GM19452 (cell line): Measurements from ENCODE around the gene SPATA17.
"Not testable (repeated sequence)": the region's sequence is repeated elsewhere in the genome, so short reads cannot be mapped to it uniquely, and the experiment has no call there.

Experiments
- ATAC-seq: cut with Tn5 transposase; IDR thresholded peaks from one replicate; pipeline ENCODE4 v1.9.1; 2021; ENCODE audit not compliant: unreplicated experiment

Gene SPATA17

DNA sequence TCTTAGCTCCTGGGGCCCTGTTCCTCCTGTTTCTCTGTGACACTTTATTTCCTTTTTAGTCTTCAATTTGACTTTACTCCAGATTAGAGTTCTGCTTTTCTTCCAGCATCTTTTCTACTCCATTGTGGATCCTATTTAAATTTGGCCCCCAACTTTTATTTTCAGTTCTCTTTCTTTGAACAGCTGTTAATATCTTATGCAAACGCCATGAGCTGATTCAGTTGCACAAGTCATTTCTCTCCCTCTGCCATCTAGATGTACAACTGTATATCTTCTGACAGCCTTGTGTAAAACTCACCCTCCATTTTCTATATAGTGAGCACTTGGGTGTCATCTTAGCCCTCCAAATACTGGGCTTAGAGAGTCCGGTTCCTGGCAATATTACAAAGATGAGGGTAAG, 42.2 kb downstream of the SPATA17 start:
- ATAC-seq = no peak

DNA sequence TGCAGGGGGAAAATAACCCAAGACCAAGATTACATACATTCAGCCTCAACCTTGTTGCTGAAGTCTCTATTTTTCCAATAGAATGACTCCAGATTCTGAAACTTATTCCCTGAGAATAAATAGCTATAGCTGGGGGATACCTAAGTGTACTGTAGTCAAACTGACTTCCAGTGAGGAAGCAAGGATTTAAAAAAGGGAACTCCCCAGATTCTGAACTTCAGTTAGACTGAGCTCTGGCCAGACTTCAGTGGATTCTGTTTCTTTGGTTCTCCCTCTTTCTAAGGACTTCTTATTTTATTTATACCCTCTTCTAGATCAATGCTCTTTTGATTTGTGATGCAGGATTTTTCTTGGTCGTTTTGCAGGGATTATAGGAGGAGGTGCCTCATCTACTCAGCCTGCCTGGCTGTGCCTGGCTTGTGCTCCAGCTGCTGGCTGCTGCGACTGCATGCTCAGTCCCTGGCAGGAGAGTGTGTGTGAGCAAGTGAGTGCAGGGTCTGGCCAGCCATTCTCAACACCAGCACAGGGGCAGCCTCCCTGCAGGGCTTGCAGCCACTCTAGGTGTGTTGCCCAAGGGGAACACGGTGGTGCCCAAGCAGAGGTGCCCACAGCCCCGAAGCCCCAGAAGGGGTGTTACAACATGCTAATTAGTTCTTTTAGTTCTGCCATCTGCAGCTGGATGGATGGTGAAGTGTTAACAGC, 43.0 kb downstream of the SPATA17 start:
- no peak for ATAC-seq

DNA sequence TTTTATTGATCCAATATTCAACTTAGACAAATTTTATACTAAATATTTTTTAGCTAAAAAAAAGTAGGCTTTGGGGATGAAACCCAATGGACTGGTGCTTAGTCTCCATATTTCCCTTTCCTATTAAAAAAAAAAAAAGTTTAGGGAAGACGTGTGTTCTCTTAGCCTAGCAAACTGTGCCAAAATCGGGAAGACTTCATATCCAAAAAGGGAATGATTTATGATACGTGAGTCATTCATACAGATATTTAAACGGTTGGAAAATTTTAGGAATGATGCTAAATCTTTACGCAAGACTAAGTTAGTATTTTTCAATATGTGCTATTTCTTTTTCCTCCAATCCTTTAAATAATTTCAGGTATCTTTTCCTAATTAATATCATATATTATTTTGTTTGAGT, 50.7 kb downstream of the SPATA17 start:
- ATAC-seq = no peak

DNA sequence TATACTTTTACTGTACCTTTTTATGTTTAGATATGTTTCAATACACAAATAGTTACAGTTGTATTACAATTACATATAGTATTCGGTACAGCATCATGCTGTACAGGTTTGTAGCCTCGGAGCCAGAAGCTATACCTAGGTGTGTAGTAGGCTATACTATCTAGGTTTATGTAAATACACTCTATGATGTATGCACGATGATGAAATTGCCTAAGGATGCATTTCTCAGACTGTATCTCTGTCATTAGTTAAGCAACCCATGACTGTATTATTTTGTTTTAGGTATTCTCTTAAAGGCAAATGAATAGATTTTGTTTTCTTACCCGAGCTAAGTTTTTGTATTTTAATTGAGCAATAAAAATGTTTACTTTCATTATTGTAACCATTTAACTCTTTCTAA, 56.4 kb downstream of the SPATA17 start:
- ATAC-seq = no peak

DNA sequence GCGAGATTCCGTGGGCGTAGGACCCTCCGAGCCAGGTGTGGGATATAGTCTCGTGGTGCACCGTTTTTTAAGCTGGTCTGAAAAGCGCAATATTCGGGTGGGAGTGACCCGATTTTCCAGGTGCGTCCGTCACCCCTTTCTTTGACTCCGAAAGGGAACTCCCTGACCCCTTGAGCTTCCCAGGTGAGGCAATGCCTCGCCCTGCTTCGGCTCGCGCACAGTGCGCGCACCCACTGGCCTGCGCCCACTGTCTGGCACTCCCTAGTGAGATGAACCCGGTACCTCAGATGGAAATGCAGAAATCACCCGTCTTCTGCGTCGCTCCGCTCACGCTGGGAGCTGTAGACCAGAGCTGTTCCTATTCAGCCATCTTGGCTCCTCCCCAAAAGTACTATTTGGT, 65.0 kb downstream of the SPATA17 start:
- ATAC-seq = not testable (repeated sequence)

DNA sequence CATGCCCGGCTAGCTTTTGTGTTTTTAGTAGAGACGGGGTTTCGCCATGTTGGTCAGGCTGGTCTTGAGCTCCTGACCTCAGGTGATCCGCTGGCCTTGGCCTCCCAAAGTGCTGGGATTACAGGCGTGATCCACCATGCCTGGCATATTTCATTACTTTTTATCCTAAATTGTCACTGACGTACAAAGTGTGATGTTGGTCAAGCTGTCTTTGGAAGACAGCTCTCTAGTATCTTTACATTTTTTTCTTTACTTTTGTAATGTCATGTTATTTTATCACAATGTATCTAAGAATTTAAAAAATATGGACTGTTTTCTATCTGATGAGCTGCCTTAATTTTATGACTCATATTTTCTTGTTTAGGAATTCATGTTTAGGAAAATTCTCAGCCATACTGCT, 72.2 kb downstream of the SPATA17 start:
- no peak for ATAC-seq

DNA sequence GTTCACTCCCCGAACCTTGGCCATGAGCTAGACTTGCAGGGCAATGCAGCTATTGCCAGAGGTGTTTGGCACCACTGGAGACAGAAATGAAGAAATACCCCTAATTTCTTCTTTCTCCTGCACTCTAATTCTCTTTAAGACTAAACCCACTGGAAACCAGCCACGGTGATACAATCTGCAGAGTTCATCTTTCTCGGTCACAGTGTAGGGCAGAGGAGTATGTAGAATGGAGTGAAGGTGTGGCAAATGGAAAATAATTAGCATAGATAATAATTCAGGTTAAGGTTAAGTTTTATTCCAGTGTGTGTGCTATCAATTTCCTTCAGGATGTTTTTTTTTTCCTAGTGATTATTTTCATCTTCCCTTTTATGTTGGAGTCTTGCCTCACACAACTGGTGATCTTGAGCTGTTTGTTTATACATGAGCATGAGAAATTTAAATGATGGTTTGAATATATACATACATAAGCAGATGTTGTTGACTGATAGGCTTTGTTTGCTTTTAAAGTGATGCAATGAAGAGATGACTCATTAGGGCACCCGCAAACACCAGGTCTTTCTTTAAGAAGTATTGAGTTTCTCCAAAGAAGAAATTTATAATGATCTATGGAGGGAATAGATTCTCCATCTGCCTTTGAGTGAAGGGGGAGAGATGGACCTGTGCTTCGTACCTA, 81.9 kb downstream of the SPATA17 start:
- ATAC-seq = no peak

DNA sequence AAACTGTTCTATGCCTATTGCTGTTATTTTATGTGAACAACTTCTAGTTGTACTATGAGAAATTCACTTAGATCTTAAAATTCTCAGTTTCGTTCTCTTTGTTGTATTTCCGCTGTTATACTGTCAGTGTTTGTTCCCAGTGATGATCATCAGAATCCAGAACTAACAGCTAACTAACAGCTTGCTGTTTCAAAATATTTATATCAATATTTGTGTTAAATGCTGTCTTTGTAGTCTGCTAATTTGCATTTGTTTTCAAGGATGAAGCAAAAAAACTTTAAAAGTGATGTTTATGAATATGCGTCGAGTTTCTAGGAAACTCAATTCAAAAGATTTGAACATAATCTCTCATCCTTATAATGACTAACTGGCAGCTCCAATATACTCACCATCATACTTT, 84.5 kb downstream of the SPATA17 start:
- ATAC-seq = no peak

DNA sequence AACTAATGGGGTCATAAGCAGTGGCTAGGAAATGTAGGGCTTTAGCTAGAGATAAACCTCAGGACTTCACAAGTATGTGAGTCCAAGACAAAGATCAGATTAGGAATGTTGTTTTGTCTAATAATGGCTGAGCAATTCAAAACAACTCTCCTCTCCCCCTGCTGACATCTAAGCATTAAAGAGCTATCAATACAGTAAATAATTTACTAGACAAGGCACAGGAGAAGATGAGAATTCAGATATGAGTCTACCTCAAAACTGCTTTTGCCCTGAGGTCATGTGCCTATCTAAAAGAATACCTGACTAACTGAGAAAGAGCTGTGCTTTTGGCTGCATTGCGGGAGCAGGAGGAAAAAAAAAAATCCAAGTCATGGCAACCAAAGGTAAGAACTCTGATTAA, 86.8 kb downstream of the SPATA17 start:
- no peak for ATAC-seq

DNA sequence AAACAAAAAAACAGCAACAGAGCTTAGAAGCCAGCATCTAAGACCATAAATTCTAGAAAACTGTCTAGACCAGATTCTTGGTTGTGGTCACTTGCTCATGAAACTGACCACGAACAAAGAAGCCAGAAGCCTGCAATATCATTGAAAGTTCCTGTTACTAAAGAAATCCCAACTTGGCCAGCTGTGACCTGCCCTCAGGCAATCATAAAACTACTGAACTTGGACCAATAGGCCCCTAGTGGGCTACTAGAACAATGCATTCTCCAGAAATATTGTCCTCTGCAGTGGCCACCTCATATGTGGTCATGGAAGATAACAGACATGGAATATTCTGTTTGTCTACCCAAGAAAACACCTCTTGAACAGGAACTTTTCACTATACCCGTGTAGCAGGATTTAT, 87.7 kb downstream of the SPATA17 start:
- ATAC-seq = no peak

DNA sequence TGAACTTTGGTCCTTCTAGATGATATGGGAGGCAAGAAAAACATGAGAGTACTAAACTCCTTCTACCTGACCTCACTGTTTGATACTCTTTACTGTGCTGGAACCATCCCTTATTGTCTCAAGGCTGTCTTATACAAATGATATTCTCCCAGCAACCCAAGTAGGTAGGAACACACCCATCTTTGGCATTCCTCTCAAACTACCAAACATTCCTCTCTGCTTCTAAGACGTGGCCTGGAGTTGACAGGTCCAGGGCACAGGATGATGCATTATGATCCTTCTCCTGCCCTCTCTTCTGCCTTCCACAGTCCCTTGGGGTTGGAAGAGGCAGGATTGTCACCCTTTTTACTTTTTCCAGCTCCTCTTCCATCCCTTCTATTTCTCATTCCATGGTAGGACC, 90.5 kb downstream of the SPATA17 start:
- ATAC-seq = no peak

DNA sequence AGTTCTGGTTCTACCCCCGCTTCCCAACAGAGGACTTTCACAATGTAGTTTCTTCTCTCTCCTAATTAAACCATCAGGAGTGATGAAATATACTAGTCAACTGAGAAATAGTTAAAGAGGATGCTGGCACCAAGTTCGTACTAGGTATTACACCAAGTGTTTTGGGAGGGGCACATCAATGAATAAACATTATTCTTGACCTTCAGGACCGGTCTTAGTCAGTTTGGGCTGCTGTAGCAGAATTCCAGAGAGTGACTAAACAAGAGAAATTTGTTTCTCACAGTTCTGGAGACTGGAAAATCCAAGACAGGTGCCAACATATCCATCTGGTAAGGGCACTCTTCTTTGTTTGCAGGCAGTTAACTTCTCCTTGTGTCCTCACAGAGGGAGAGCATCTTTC, 103.8 kb downstream of the SPATA17 start:
- no peak for ATAC-seq

DNA sequence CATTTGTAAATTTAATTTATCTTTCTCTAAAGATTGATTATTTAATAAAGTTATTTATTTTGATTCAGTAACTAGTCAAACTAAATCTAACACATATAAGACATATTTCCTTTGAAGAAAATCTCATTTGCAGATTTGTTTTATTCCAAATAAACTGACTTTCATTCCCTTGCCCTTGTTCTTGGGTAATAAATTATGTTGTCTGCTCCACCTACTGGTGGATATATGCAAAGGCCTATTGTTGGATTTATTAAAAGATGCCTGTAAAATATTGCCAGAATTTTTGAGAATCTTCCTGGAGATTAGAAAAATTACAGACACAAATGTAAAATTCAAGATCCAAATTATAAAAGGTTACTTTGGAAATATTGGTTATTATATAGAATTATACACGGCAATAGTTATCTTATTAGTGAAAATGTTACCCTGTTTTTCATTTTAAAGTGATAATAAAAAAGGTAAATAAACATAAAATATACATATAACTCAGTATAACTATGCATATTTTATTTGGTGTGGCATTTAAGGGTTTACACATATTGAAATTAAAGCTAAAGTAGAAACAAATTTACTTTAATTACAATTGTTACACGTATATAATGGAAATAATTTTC, 116.1 kb downstream of the SPATA17 start:
- ATAC-seq = no peak

DNA sequence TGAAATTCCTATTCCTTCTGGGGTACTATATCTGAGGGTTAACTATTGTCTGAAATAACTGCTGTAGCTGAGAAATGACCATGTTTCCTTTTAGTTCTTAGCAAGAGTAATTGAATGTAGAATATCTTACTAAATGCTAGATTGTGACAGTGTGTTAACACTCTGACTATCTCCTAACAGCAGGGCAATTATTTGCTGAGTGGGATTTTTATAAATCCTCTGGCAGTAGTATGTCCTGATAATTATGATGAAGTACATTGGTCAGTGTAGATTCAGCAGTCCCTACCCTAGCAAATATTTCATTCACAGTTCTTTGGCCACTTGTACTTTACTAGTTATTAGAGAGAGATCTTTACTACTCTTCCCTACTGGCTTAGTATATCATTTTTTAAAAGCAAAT, 138.6 kb downstream of the SPATA17 start:
- no peak for ATAC-seq

DNA sequence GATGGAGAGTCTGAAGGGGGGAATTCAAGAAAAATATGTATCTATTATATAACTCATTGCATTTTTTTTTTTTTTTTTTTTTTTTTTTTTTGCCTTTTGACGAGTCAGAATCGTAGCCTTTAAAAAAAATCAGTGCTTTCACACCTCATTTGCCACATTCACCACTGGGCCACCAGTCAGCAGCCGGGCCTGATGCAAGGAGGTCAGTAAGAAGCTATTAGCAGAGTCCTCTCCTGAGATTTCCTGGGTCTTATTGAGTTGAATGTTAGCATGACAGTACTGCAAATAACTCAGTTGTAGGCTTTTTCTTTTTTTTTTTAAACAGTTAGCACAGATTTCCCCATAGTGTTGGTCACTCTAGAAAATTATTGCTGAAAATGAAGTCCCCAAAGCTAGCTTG, 139.8 kb downstream of the SPATA17 start:
- ATAC-seq = no peak

DNA sequence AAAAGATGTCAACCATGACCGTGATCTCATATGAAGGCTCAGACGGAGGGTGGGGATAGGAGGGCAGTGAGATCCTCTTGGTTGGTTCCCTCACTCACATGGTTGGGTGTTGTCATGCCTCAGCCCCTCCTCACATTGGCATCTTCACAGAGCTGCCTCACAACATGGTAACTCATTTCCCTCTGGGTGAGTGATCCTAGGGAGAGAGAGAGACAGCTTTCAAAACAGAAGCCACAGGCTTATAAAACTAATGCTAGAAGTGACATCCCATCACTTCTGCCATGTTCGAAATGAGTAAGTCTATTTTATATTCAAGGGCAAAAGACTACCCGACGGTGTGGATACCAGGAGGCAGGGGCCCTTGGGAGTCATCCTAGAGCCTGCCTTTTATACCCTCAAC, 145.5 kb downstream of the SPATA17 start:
- no peak for ATAC-seq

DNA sequence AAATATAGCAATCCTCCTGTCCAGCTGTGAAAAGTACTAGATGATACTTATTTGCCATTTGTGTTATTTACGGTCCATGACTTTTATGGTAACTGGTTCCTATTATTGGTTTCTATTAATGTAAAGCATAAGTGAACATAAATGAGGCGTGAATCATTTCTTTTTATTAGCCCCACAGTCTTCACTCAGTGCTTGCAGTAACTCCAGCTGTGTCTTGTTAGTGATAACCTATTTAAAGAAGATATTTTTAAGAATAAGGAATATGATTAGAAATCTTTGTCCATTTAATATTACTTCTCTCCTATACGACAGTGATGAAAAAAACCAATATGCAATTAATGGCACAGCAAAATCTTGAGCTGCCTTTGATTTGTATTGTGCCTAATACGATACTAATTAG, 149.9 kb downstream of the SPATA17 start:
- no peak for ATAC-seq

DNA sequence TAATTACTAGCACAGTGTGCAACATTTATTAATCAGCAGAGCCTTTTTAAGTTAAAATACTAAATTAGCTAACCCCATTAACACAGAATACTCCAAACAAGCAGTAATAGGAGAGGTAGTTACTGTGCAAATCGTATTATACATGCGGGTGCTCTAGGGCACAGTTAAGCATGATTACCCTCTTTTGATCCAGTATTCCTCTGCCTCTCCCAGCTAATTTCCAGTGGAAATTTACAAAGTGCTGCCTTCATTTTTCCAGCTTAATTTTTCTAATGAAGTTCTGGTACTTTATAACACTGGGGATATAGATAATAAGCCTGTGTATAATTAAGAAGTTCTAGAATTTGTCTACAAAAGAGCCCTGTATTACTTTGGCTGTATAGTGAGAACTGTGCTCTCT, 159.9 kb downstream of the SPATA17 start:
- no peak for ATAC-seq

DNA sequence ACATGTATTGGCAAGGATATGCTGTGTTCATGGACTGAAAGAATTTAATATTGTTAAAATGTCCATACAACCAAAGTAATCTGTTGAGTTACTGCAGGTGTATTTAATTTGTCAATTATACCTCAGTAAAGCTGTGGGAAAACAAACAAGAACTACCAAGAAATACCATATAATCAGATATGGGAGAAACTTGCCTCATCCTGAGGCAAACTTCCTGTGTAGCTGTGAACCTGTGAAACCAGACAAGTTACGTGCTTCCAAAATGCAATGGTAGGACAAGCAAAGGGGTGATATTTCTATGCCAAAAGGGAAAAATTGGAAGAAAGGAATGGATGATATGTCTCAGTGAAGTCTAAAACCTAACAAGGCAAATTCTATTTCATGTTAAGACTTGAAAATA, 174.6 kb downstream of the SPATA17 start:
- ATAC-seq = no peak

DNA sequence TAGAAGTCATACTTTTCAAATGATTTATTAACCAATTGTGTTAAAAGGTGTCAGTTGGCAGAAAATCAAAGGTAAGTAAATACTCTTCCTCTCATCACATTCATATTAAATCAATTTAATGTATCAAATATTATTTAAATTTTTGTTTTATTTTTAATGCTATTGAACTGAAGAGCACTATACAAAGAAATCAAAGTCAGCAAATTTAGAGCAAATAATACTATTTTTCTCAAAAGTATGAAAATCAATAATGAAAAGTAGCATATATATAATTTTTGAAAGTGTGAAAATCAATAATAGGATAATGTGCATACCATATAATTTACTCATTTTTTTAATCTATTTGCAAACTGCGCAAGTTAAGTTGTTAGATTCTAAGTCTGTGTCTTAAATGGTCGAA, 181.0 kb downstream of the SPATA17 start:
- ATAC-seq = no peak

DNA sequence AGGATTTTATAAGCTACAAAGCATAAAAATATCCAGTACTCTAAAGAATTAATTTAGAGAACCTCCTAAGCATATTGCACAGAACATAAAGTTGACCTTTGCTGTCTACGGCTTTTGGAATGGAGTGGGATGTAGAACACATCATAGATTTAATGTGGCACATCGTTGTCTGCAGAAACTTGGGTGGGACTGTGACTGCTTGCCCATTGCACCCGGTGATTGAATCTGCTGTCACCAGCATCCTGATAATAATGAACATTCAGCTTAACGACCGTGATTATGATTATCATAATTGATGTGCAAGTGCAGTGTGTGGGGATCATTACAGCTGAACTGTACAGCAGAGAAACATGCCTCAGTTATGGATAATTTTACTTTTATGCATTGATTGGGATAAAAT, 181.9 kb downstream of the SPATA17 start:
- no peak for ATAC-seq

DNA sequence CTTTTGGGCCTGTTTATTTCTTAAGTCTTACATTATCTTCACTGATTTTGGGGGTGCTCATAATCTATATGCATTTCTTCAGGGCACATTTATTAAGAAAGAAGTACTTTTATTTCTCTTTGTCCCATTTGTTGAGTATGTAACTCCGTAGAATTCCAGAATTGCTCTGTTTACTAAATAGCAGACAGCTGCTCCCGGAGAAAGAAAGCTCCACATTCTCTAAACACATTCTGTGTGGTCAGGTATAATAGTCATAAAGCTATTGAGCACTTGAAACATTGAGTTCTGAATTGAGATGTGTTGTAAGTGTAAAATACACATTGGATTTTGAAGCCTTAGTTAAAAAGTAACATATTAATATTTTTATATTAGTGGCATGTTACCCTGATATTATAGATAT, 206.5 kb downstream of the SPATA17 start:
- no peak for ATAC-seq

DNA sequence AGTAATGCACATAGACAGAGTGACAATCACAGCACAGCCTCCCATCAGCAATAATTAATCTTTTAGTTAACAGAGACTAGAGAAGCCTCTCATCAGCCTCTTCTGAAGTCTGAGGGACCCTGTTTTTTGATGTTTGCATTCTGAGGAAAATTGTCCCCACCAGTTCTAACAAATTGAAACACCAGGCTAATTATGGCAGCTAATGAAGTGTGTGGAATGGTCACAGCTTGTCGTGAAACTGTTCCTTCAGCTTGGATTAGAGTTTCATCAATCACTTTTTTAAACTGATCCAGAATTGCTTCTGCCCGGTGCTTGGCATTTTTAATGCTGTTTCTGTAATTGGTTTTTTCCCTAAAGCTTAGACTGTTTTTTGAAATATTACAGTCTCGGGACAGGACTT, 208.0 kb downstream of the SPATA17 start:
- no peak for ATAC-seq
